AG04449 (cell line): ENCODE data around the gene ROBO4.

Experiments used
- CTCF ChIA-PET: fragments of 350-600 bp; formaldehyde crosslinking; extraction: SDS; loops from one replicate; lab custom pipeline; 2021; ENCODE audit warnings: antibody characterized with exemption; lab: Yijun Ruan, JAX
- POLR2A ChIA-PET: fragments of 400-600, 350-600 bp; formaldehyde crosslinking; extraction: SDS; loops from one replicate; lab custom pipeline; 2020; ENCODE audit warnings: antibody characterized with exemption, inconsistent platforms; lab: Yijun Ruan, JAX
- DNase-seq: peaks from one replicate; pipeline ENCODE4 v3.0.0-alpha.2; 2010; ENCODE audit warnings: low read depth, low spot score
- H3K4me3 ChIP-seq: 2 replicates; pipeline ENCODE4 v1.5.1; 2011; ENCODE audit warnings: low read depth, mild to moderate bottlenecking, control low read depth, low read length
- TF ChIP-seq, protein P1 (sequence below): IDR thresholded peaks from one replicate; pipeline ENCODE4 v1.5.1; 2011; ENCODE audit warnings: mild to moderate bottlenecking, moderate library complexity, low read length, control low read depth, inconsistent platforms; ENCODE audit not compliant: insufficient read depth; ENCODE audit errors: missing control alignments

ROBO4 gene

DNA sequence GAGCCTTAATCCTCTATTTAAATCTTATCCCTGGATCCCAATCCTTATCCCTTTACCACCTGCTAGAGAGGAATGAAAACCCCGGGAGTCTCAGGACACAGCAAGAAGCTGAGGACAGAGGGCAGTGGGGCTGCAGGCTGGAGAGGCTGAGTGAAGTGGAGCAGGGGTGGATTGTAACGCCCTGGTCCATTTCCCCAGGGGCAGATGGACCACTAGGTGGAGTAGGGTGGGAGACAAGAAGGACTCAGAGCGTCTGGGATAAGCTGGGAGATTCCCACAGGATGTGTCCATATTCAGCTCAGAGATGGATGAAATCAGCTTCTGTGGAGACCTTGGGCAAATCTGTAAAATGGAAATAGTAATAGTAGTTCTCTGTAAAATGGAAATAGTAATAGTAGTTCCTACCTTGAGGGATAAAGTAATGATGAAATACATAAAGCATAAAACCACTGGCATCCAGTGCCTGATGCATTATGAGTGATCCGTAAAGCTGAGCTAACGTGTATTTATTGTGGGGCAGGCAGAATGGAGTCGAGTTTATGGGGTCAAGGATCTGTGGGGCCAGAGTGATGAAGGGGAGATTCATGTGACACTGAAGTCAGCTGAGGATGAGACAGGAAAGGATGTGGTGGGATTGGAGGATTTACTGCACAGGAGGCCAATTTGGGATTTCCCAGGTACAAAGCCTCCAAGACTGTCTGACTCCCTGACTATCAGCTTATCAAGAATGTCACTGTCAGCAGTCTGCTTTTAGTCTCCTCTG, 1.9 kb upstream of the ROBO4 start:
- no peak overlapping the region for H3K4me3 ChIP-seq
- DNase-seq, result no peak
- POLR2A ChIA-PET, result interaction anchor here (1.0 to 2.0 kb wide), 3 partner anchors 10 to 55 kb away, joined by 4 to 11 read pairs (median 8); partner anchors contain the start of gene CCDC15
- CTCF ChIA-PET, result interaction anchor here (0.8 to 8.6 kb wide), 10 partner anchors 9 to 255 kb away, joined by 3 to 78 read pairs (median 6); partner anchors contain the start of genes HEPACAM and ROBO3
- TF ChIP-seq, protein P1, sequence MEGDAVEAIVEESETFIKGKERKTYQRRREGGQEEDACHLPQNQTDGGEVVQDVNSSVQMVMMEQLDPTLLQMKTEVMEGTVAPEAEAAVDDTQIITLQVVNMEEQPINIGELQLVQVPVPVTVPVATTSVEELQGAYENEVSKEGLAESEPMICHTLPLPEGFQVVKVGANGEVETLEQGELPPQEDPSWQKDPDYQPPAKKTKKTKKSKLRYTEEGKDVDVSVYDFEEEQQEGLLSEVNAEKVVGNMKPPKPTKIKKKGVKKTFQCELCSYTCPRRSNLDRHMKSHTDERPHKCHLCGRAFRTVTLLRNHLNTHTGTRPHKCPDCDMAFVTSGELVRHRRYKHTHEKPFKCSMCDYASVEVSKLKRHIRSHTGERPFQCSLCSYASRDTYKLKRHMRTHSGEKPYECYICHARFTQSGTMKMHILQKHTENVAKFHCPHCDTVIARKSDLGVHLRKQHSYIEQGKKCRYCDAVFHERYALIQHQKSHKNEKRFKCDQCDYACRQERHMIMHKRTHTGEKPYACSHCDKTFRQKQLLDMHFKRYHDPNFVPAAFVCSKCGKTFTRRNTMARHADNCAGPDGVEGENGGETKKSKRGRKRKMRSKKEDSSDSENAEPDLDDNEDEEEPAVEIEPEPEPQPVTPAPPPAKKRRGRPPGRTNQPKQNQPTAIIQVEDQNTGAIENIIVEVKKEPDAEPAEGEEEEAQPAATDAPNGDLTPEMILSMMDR, result no peak

DNA sequence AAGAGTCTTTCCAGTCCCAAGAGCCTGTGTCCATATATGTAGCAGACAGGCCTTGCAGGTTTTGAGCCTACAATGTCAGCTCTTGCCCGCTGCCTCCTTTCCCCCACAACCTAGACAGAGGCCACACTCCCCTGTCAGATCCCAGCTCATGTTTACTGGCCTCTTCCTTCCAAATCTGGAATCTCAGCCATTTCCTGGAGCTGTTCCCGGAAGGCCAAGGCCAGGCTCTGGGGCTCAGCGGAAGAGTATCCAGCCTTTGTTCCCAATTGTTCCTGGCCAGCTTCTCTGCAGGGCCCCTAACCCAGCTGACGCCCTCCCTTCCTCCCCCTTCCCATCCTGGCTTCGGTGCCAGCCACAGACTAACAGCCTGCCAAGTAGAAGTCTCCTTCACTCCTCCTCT, 1.0 kb upstream of the ROBO4 start:
- POLR2A ChIA-PET, result interaction anchor here (1.0 to 2.0 kb wide), 3 partner anchors 10 to 55 kb away, joined by 4 to 11 read pairs (median 8); partner anchors contain the start of gene CCDC15
- TF ChIP-seq, protein P1, result no peak
- CTCF ChIA-PET, result interaction anchor here (0.8 to 8.6 kb wide), 14 partner anchors 8 to 254 kb away, joined by 3 to 78 read pairs (median 6); partner anchors contain the start of genes CCDC15 and ROBO3

DNA sequence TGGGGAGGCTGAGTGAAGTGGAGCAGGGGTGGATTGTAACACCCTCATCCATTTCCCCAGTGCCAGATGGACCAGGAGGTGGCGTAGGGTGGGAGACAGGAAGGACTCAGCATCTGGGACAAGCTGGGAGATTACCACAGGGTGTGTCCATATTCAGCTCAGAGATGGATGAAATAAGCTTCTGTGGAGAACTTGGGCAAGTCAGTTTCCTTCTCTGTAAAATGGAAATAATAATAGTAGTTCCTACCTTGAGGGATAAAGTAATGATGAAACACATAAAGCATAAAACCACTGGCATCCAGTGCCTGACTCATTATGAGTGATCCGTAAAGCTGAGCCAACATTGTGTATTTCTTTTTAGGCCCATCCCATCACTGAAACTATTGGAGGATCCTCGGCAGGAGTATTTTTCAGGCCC, 607 bp upstream of the ROBO4 start:
- no peak overlapping the region for H3K4me3 ChIP-seq
- ChIA-PET CTCF (interaction anchor here (0.7 to 8.6 kb wide), 15 partner anchors 8 to 254 kb away, joined by 3 to 78 read pairs (median 5); partner anchors contain the start of genes CCDC15 and ROBO3), POLR2A (interaction anchor here (1.0 to 2.0 kb wide), 3 partner anchors 9 to 56 kb away, joined by 4 to 11 read pairs (median 8); partner anchors contain the start of gene CCDC15)
- TF ChIP-seq, protein P1, result no peak
- peak; percentile 56 for DNase-seq

More for the DNA sequence above, 1.0 kb upstream of the ROBO4 start:
- DNase-seq, result no peak
- H3K4me3 ChIP-seq, result no peak overlapping the region

DNA sequence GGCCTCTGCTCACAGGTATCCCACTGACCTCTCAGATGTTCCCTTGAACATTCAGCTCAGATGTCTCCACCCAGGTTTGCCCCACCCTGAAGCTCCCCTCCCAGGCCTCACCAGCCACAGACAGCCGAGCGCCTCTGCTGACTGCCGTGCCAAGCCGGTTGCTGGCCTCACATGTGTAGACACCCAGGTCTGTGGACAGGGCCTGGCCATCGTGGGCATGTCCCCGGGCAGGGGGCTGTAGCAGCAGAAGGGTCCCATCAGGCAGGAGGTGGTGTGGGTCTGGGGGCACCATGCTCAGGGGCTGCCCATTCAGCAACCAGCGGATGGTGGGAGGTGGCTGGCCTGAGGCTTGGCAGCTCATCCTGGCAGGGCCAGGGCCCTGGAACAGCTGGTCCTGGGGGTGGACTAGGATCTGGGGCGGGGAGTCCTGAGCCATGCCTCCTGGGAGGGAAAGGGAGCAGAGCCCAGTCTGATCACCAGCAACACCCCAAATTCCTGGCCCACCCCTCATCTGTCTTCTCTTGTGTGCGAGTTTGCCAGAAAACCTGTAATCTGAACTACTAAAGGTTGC, 759 bp downstream of the ROBO4 start:
- ChIA-PET CTCF (interaction anchor here (1.0 to 8.6 kb wide), 5 partner anchors 9 to 38 kb away, joined by 3 to 78 read pairs (median 6); partner anchors contain the start of gene ROBO3), POLR2A (interaction anchor here (1.2 kb wide), 1 partner anchor 16 kb away, joined by 3 read pairs; no protein-coding TSS in a partner anchor)
- H3K4me3 ChIP-seq, result no peak overlapping the region
- TF ChIP-seq, protein P1, result no peak
- DNase-seq, result no peak

DNA sequence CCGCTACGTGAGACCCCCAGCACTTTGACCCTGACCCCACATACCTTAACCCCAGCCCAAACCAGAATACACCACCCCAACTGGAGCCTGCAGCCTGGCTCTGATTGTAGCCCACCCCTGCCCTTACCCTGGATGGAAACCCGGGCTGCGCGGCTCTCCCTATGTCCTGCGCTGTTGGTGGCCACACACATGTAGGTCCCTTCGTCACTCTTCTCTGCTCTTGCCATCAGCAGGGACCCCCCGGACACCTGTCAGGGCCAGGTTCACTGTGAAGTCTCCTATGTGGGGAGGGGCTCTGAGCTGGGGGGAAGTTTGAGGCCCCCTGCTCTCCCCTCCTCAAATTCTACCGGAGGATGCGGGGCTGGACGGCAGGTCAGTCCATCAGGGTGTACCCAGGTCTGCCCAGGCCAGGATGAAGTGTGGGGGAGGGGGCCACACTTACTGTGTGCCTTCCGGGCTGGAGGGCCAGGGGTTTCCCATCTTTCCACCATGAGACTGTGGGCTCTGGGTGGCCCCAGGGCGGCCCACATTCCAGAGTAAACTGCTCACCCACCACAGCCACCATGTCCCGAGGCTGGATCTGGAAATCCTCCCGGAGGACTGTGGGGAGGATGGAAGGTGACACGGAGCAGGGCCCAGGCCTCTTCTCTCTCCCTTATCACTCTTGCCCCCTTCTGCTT, 1.5 kb downstream of the ROBO4 start:
- ChIA-PET CTCF (interaction anchor here (1.0 to 8.6 kb wide), 4 partner anchors 8 to 30 kb away, joined by 3 to 78 read pairs (median 9); partner anchors contain the start of gene ROBO3), POLR2A (interaction anchor here (1.2 kb wide), 1 partner anchor 15 kb away, joined by 3 read pairs; no protein-coding TSS in a partner anchor)
- no peak for DNase-seq
- no peak overlapping the region for H3K4me3 ChIP-seq
- TF ChIP-seq, protein P1, result no peak
